CD8-positive, alpha-beta memory T cell (primary cell): ENCODE measurements around the gene STARD8. TPM values are rescaled to one million over a fixed set of nuclear protein-coding genes. Genes with fewer than 3 reads are reported as not detected.

ENCODE experiments used
- polyA plus RNA-seq: library from polyadenylated mRNA; unstranded; fragments of 300-500 nt; fragmentation: Illumina TruSeq; gene quantifications from one replicate; pipeline ENCODE4 v1.2.3, GENCODE V29; 2021
- total RNA-seq, 2 experiments: library from RNA; stranded (reverse); gene quantifications; one replicate each; pipeline ENCODE4 v1.2.3, GENCODE V29; 2021

The STARD8 gene
- total and polyA plus RNA-seq, 3 experiments from 2014 or later = 0.24 to 0.42 TPM; not detected in 1

Other genes starting within 250 kb of the STARD8 start
- gene OPHN1, start 214.2 kb upstream of the STARD8 start, total RNA-seq = under 1 TPM in 1 of 2 experiments, not detected in 1; 0.20 TPM
- gene OPHN1, start 214.2 kb upstream of the STARD8 start, polyA plus RNA-seq = not detected
- 10 to 100 TPM; 17.5 to 19.4 TPM for gene YIPF6, start 148.6 kb upstream of the STARD8 start, total RNA-seq
- gene YIPF6, start 148.6 kb upstream of the STARD8 start, polyA plus RNA-seq = 20.4 TPM
- gene EFNB1, start 181.4 kb downstream of the STARD8 start, total RNA-seq = 1 to 10 TPM; 7.2 to 7.7 TPM
- gene EFNB1, start 181.4 kb downstream of the STARD8 start, polyA plus RNA-seq = 4.8 TPM